ENCODE results near the gene CFAP97. TPM values are rescaled to one million over a fixed set of nuclear protein-coding genes. Genes with fewer than 3 reads are reported as not detected.

CFAP97 gene
- total RNA-seq, 2 donors from 2014 or later, result 17.1 to 19.5 TPM

DNA sequence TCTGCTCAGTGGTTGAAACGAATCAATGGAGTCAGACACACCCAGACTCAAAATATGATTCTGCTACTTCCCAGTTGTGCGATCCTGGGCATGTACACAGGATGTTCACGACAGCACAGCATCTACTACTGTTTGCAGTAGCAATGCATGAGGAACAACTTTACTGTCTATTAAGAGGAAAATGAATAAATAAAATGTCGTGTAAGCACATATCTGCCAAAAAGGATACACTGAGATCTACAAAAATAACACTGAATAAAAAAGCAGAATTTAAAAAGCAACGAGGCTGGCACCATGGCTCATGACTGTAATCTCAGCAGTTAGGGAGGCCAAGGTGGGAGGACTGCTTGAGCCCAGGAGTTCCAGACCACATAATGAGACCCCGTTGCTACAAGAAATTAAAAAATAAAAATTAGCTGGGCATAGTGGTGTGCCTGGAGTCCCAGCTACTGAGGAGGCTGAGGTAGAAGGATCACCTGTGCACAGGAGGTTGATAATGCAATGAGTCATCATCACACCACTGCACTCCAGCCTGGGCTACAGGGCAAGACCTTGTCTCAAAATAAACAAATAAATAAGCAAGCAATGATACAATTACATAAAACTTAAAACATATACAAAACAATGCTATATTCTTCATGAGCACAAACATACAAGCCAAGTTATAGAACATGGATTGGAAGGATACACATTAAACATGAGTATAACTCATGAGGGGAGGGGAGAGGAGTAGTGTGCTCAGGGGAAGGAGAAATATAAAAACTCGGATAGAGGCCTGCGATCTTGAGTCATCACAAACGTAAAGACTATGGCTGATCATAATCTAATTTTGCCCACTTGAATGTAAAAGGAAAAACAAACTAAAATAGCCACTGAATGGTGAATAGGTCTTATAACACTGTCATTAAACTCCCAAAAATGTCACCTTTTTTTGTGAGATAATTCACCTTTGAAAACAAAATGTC is 8.6 kb downstream of the CFAP97 start:
- Histone ChIP-seq H3K9me3 (no peaks in the 10 kb centered on the region), H3K27ac (no peak overlapping the region), H3K4me1 (no peaks in the 10 kb centered on the region), H3K27me3 (no peaks in the 10 kb centered on the region), H3K36me3 (replicated peaks in 1 of 2; ENCODE audit: insufficient read depth in 1 of 2, low read depth in 2 of 2) (peaks cover 0 to 2% of the 10 kb centered on the region in 2 donors), H3K4me3 (no peak overlapping the region)
- 78 to 79% methylated on average over 9 of the region's 9 CpGs for WGBS, 2 donors
- ATAC-seq (no peak), DNase-seq (no peak)
- TF ChIP-seq, protein P1, sequence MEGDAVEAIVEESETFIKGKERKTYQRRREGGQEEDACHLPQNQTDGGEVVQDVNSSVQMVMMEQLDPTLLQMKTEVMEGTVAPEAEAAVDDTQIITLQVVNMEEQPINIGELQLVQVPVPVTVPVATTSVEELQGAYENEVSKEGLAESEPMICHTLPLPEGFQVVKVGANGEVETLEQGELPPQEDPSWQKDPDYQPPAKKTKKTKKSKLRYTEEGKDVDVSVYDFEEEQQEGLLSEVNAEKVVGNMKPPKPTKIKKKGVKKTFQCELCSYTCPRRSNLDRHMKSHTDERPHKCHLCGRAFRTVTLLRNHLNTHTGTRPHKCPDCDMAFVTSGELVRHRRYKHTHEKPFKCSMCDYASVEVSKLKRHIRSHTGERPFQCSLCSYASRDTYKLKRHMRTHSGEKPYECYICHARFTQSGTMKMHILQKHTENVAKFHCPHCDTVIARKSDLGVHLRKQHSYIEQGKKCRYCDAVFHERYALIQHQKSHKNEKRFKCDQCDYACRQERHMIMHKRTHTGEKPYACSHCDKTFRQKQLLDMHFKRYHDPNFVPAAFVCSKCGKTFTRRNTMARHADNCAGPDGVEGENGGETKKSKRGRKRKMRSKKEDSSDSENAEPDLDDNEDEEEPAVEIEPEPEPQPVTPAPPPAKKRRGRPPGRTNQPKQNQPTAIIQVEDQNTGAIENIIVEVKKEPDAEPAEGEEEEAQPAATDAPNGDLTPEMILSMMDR (IDR thresholded peaks at IDR 0.05), result no peak
- TF ChIP-seq POLR2A (IDR thresholded peaks at IDR 0.05), result no peak
- intact Hi-C loops (cut with DNase I), result no loop called here

- ATAC-seq (no peak), DNase-seq (no peak)
- H3K4me3 ChIP-seq, result no peak overlapping the region
- no peaks in the 10 kb centered on the region for H3K9me3 ChIP-seq
- no peak for TF ChIP-seq POLR2A (IDR thresholded peaks at IDR 0.05)
- TF ChIP-seq, protein P1 (IDR thresholded peaks at IDR 0.05), result no peak
- intact Hi-C loops (cut with DNase I), result no loop called here
- WGBS, 2 donors, result 69 to 72% methylated on average over 1 of the region's 1 CpG
- no peaks in the 10 kb centered on the region for H3K27me3 ChIP-seq
- H3K4me1 ChIP-seq, result no peaks in the 10 kb centered on the region
- no peak overlapping the region for H3K27ac ChIP-seq
- H3K36me3 ChIP-seq (replicated peaks in 1 of 2; ENCODE audit: insufficient read depth in 1 of 2, low read depth in 2 of 2), result peaks cover 0 to 3% of the 10 kb centered on the region in 2 donors
Observed at GRCh38 chr4:185192059-185192458, 11.7 kb downstream of the CFAP97 start.

GRCh38 chr4:185190306-185190856 is 13.4 kb downstream of the CFAP97 start:
- H3K4me1 ChIP-seq, result no peaks in the 10 kb centered on the region
- H3K27ac ChIP-seq, result no peak overlapping the region
- H3K36me3 ChIP-seq (replicated peaks in 1 of 2; ENCODE audit: insufficient read depth in 1 of 2, low read depth in 2 of 2), result peaks cover 0 to 3% of the 10 kb centered on the region in 2 donors
- TF ChIP-seq, protein P1 (IDR thresholded peaks at IDR 0.05), result no peak
- no peak for TF ChIP-seq POLR2A (IDR thresholded peaks at IDR 0.05)
- intact Hi-C loops (cut with DNase I), result no loop called here
- DNase-seq (no peak), ATAC-seq (no peak)
- 82 to 92% methylated on average over 6 of the region's 6 CpGs for WGBS, 2 donors
- H3K4me3 ChIP-seq, result no peak overlapping the region
- no peaks in the 10 kb centered on the region for H3K27me3 ChIP-seq
- no peaks in the 10 kb centered on the region for H3K9me3 ChIP-seq

- no peak overlapping the region for H3K4me3 ChIP-seq
- 58 to 62% methylated on average over 4 of the region's 4 CpGs for WGBS, 2 donors
- no peaks in the 10 kb centered on the region for H3K9me3 ChIP-seq
- ATAC-seq, result no peak
- DNase-seq, result no peak
- H3K27ac ChIP-seq, result no peak overlapping the region
- intact Hi-C loops (cut with DNase I), result no loop called here
- no peak for TF ChIP-seq POLR2A (IDR thresholded peaks at IDR 0.05)
- TF ChIP-seq, protein P1 (IDR thresholded peaks at IDR 0.05), result no peak
- no peaks in the 10 kb centered on the region for H3K4me1 ChIP-seq
- H3K36me3 ChIP-seq (replicated peaks in 1 of 2; ENCODE audit: insufficient read depth in 1 of 2, low read depth in 2 of 2), result peaks cover 0 to 3% of the 10 kb centered on the region in 2 donors
- no peaks in the 10 kb centered on the region for H3K27me3 ChIP-seq
Observed at GRCh38 chr4:185189606-185190305, 14.0 kb downstream of the CFAP97 start.

All from body of pancreas (tissue), 4 donors.